ENCODE measurements around the gene HELB. TPM values are rescaled to one million over a fixed set of nuclear protein-coding genes. Genes with fewer than 3 reads are reported as not detected.

HELB gene
- total and polyA plus RNA-seq, 2 of the 4 experiments (the other 2 are of a cell fraction): 0.72 to 2.9 TPM

Other genes with a start within 250 kb of the HELB start
- gene LLPH, start 171.7 kb upstream of the HELB start, total RNA-seq (2012; rRNA removed): 2.7 and 9.2 TPM in 2 replicates
- gene LLPH, start 171.7 kb upstream of the HELB start, polyA plus RNA-seq (2012; rRNA removed): 13.0 and 17.0 TPM in 2 replicates
- gene TMBIM4, start 132.5 kb upstream of the HELB start, total RNA-seq (2012; rRNA removed): 59.3 and 89.7 TPM in 2 replicates
- gene TMBIM4, start 132.5 kb upstream of the HELB start, polyA plus RNA-seq (2012; rRNA removed): 33.7 and 38.7 TPM in 2 replicates
- 0.72 and 1.1 TPM in 2 replicates for gene IRAK3, start 113.3 kb upstream of the HELB start, total RNA-seq (2012; rRNA removed)
- 0.34 and 0.53 TPM in 2 replicates for gene IRAK3, start 113.3 kb upstream of the HELB start, polyA plus RNA-seq (2012; rRNA removed)